LNCaP clone FGC (cell line): ENCODE data around the gene CDK3.
"Not testable (repeated sequence)": the region's sequence is repeated elsewhere in the genome, so short reads cannot be mapped to it uniquely, and the experiment has no call there.

Source experiments
- DNase-seq: peaks from one replicate; pipeline ENCODE4 v3.0.0-alpha.2; 2011; ENCODE audit warnings: low read depth
- H3K4me3 ChIP-seq: 2 replicates; pipeline ENCODE4 v1.5.1; 2011; ENCODE audit warnings: mild to moderate bottlenecking, low read depth, low read length, control low read depth
- CTCF ChIP-seq: IDR thresholded peaks from 2 replicates; pipeline ENCODE4 v1.5.1; 2012; ENCODE audit warnings: mild to moderate bottlenecking; ENCODE audit not compliant: control insufficient read depth, insufficient read depth; ENCODE audit errors: extremely low read depth

Gene CDK3

DNA sequence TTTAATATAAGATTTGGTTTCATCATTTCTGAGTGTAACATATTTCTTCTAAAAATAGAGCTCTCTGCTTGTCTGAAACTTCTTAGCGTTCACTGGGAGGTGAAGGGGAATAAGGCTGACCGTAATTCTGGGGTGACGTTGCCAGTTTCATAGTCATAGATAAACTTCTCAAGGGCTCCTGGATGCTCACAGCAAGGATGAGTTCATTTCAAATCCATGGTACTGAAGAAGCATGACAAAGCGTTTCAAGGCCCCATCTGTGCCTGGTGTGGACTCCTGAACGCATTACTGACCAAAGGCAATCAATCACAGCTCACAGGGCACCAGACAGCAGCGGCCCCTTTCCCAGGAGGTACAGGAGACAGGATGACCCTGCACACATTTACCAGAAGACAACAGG, 38.5 kb downstream of the CDK3 start:
- no peak overlapping the region for H3K4me3 ChIP-seq
- DNase-seq, result no peak
- no peak for TF ChIP-seq CTCF

- no peak for DNase-seq
- TF ChIP-seq CTCF, result no peak
These were observed 39.7 kb downstream of the CDK3 start for GRCh38 chr17:76040376-76040775.

GRCh38 chr17:76042868-76043267, 42.2 kb downstream of the CDK3 start:
- not testable (repeated sequence) for DNase-seq

More at GRCh38 chr17:76040376-76040775, 39.7 kb downstream of the CDK3 start:
- H3K4me3 ChIP-seq, result no peak overlapping the region

GRCh38 chr17:76044475-76045007, 43.9 kb downstream of the CDK3 start:
- DNase-seq, H3K4me3 ChIP-seq: not testable (repeated sequence)

More at GRCh38 chr17:76042868-76043267, 42.2 kb downstream of the CDK3 start:
- not testable (repeated sequence) for H3K4me3 ChIP-seq

- H3K4me3 ChIP-seq, result no peak overlapping the region
- no peak for TF ChIP-seq CTCF
- DNase-seq, result no peak
These were observed 45.4 kb downstream of the CDK3 start for GRCh38 chr17:76046064-76046463.

DNA sequence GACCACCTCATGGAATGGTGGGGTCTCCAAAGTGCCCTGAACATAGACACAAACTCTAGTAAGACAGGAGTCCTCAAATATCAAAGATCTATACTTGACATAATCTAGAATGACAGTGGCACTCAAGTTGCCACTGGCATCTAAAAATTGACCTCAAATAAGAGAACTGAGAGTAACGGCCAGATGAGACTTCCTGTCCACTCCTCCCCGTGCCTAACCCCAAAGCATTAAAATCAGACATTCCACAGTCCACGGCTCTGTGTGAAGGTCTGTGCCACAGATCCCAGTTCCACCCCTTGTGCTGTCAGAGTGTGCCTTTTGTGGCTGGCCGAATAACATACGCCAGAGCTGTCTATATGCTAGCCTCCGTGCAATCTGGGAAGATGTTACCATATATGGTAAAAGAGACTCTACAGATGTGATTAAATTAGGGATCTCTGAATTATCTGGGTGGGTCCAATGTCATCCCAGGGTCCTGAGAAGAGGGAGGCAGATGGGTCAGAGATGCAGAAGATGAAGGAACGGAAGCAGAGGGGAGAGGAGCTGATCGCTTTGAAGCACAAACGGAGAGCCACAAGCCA, 47.5 kb downstream of the CDK3 start:
- DNase-seq, result no peak
- no peak for TF ChIP-seq CTCF
- H3K4me3 ChIP-seq, result no peak overlapping the region

- DNase-seq, result no peak
- no peak overlapping the region for H3K4me3 ChIP-seq
- TF ChIP-seq CTCF, result no peak
These were observed 48.1 kb downstream of the CDK3 start for GRCh38 chr17:76048711-76049110.

DNA sequence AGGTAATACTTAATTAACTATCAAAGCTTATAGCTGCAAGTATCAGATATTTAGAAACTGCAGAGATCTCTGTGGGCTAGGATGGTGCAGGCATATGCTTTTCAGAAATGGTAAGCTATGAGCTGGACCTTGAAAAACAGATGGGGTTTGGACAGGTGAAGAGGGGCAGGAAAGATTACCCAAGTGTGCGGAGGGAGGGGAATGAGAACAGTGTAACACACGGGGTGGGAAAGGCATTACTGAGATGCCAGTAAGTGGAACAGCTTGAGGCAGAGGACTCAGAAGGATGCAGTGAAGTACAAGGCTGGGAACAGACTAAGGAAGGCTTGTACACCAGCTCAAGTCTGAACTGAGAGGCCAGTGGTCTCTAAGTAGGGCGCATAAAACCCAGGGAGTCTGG, 48.6 kb downstream of the CDK3 start:
- no peak for DNase-seq
- no peak for TF ChIP-seq CTCF
- no peak overlapping the region for H3K4me3 ChIP-seq
